ENCODE data around the gene AGAP6.
"Not testable (repeated sequence)": the region's sequence is repeated elsewhere in the genome, so short reads cannot be mapped to it uniquely, and the experiment has no call there.

The AGAP6 gene

GRCh38 chr10:50056654-50057053 is 68.4 kb downstream of the AGAP6 start:
- not testable (repeated sequence) for H3K36me3 ChIP-seq (ENCODE audit: control insufficient read depth in 2 of 2, insufficient read depth in 2 of 2, low read length in 2 of 2); H3K9ac ChIP-seq (ENCODE audit: low read length in 2 of 2); H3K4me3 ChIP-seq (ENCODE audit: low read length in 2 of 2); H3K27me3 ChIP-seq (ENCODE audit: control insufficient read depth in 1 of 2, insufficient read depth in 2 of 2, low read length in 2 of 2); H3K27ac ChIP-seq (ENCODE audit: low read length); H3K4me1 ChIP-seq (ENCODE audit: control insufficient read depth, insufficient read depth, low read length); H3K9me3 ChIP-seq (ENCODE audit: control insufficient read depth in 2 of 2, low read length in 2 of 2)

GRCh38 chr10:50058727-50059126 is 70.5 kb downstream of the AGAP6 start:
- not testable (repeated sequence) for H3K36me3 ChIP-seq (ENCODE audit: control insufficient read depth in 2 of 2, insufficient read depth in 2 of 2, low read length in 2 of 2)

GRCh38 chr10:50059946-50060345 is 71.7 kb downstream of the AGAP6 start:
- H3K9me3 ChIP-seq (ENCODE audit: control insufficient read depth in 2 of 2, low read length in 2 of 2); H3K36me3 ChIP-seq (ENCODE audit: control insufficient read depth in 2 of 2, insufficient read depth in 2 of 2, low read length in 2 of 2); H3K4me3 ChIP-seq (ENCODE audit: low read length in 2 of 2); H3K27ac ChIP-seq (ENCODE audit: low read length); H3K4me1 ChIP-seq (ENCODE audit: control insufficient read depth, insufficient read depth, low read length); H3K27me3 ChIP-seq (ENCODE audit: control insufficient read depth in 1 of 2, insufficient read depth in 2 of 2, low read length in 2 of 2); H3K9ac ChIP-seq (ENCODE audit: low read length in 2 of 2): not testable (repeated sequence)

More at GRCh38 chr10:50058727-50059126, 70.5 kb downstream of the AGAP6 start:
- H3K9me3 ChIP-seq (ENCODE audit: control insufficient read depth in 2 of 2, low read length in 2 of 2); H3K27ac ChIP-seq (ENCODE audit: low read length); H3K9ac ChIP-seq (ENCODE audit: low read length in 2 of 2); H3K4me1 ChIP-seq (ENCODE audit: control insufficient read depth, insufficient read depth, low read length); H3K27me3 ChIP-seq (ENCODE audit: control insufficient read depth in 1 of 2, insufficient read depth in 2 of 2, low read length in 2 of 2); H3K4me3 ChIP-seq (ENCODE audit: low read length in 2 of 2): not testable (repeated sequence)

Measured in stomach smooth muscle (tissue), 2 donors.